ENCODE measurements around the gene PCDHGA5.

DNA sequence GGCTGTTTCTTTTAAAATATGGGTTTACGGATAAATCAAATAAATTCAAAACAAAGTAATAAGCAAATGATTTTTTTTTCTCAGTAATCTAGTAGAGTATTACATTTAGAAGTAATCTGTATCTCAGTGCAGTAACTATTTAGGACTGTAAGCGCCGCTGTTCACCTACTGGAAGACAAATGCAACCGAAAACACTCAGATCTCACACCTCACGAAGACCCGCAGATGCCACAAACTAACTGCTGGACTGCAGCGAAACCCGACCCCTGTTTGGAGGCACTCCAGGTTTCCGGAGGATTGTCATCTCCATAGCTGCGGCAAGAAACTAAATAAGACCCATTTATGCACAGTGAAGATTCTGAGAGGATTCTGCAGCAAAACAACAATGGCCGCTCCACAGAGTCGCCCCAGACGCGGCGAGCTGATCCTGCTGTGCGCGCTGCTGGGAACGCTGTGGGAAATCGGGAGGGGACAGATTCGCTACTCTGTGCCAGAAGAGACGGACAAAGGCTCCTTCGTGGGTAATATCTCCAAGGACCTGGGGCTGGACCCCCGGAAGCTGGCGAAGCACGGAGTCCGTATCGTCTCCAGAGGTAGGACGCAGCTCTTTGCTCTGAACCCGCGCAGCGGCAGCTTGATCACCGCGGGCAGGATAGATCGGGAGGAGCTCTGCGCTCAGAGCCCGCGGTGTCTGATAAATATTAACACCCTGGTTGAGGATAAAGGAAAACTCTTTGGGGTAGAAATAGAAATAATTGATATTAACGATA is 28.7 kb downstream of the PCDHGA5 start, which contains the start of gene PCDHGA8:
- TF ChIP-seq POLR2A (IDR thresholded peaks at IDR 0.05) (no peak), CTCF (IDR thresholded peaks at IDR 0.05) (no peak)

Measured in suprapubic skin (tissue), 3 donors.